Measurements from ENCODE around the gene DNLZ. TPM values are rescaled to one million over a fixed set of nuclear protein-coding genes. Genes with fewer than 3 reads are reported as not detected.

The DNLZ gene
- total and polyA plus RNA-seq, 5 donors from 2014 or later: 25.5 to 67.9 (median 57.6) TPM

DNA sequence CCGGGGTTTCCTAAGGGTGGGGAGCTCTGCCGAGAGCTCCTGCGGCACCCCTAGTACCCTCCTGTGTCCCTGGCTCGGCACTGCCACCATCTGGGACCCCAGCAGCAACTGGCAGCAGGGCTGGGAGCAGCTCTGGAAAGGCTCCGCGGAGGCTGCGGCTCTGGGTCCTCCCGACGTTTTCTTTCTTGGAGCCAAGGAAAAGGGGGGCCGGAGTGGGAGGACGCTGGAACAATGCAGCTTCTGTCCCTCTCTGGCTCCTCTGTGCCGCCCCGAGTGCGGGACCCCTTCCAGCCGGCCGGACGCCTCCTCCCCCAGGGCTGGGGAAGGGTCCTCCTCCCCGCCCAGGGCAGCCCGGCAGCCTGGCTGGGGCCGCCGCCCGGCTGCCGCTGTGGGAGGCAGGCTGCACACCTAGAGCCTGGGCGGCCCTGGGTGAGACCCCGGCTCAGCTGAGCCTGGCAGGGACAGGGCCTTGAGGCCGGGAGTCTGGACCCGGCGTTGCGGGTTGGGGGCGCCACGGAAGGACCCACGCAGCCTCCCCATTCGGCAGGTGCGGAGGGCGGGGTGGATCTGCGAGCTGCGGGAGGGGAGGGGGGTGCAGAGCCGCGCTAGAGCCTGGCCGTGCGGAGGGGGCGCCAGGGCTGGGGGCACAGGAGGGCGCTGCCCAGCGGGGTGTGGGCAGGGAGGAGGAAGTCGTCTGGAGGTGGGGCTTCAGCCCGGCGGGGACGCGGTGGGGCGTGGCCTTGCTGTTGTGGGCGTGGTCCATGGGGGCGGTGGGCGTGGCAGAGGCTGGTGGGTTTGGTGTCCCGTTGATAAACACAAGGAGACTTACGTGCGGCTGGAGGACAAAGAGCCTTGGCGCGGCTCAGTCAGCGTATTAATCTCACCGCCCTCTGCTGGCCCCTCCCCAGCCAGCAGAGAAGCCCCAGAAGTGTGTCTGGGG, 21.1 kb downstream of the DNLZ start:
- H3K36me3 Mint-ChIP-seq: no peaks in the 10 kb centered on the region
- Histone ChIP-seq H3K36me3 (ENCODE audit: control insufficient read depth, insufficient read depth, low read length) (no peaks in the 10 kb centered on the region), H3K4me1 (ENCODE audit: control insufficient read depth, insufficient read depth, low read length, poor library complexity, severe bottlenecking) (no peaks in the 10 kb centered on the region), H3K4me3 (ENCODE audit: low read depth, low read length) (no peak overlapping the region), H3K9me3 (ENCODE audit: control insufficient read depth in 2 of 2, low read length in 2 of 2) (no peaks in the 10 kb centered on the region), H3K27me3 (ENCODE audit: control insufficient read depth, insufficient read depth, low read length) (no peaks in the 10 kb centered on the region), H3K27ac (ENCODE audit: insufficient read depth, low read length, poor library complexity, severe bottlenecking) (no peak overlapping the region)
- H3K4me1 Mint-ChIP-seq: peaks cover 0 to 2% (median 0%) of the 10 kb centered on the region in 4 donors
- H3K9me3 Mint-ChIP-seq: no peaks in the 10 kb centered on the region
- H3K27ac Mint-ChIP-seq: no peak overlapping the region
- no peak overlapping the region for H3K4me3 Mint-ChIP-seq
- H3K27me3 Mint-ChIP-seq: no peaks in the 10 kb centered on the region
- ATAC-seq (ENCODE audit: low read depth in 2 of 2): peak; percentile 46 to 50
- DNase-seq: peak; percentile 36 to 59 (median 38)

DNA sequence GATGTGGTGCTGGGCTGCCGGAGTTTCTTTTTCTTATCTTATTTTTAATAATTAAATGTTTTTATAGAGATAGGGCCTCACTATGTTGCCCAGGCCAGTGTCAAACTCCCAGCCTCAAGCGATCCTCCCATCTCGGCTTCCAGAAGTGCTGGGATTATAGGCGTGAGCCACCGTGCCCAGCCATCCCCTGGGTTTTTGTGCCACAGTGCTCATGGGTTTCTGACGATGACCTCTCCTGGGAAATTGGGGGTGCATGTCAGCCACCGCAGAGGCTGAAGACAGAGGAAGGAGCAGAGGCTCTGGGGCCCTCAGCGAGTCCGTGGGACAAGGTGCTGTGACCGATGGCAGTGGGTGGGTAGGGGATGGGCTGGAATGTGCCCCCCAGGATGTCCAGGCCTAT, 21.8 kb downstream of the DNLZ start:
- no peaks in the 10 kb centered on the region for H3K4me1 ChIP-seq (ENCODE audit: control insufficient read depth, insufficient read depth, low read length, poor library complexity, severe bottlenecking)
- no peaks in the 10 kb centered on the region for H3K9me3 ChIP-seq (ENCODE audit: control insufficient read depth in 2 of 2, low read length in 2 of 2)
- H3K4me1 Mint-ChIP-seq: peaks cover 0 to 2% (median 0%) of the 10 kb centered on the region in 4 donors
- H3K27me3 Mint-ChIP-seq: no peaks in the 10 kb centered on the region
- no peaks in the 10 kb centered on the region for H3K9me3 Mint-ChIP-seq
- H3K4me3 Mint-ChIP-seq: no peak overlapping the region
- no peaks in the 10 kb centered on the region for H3K36me3 ChIP-seq (ENCODE audit: control insufficient read depth, insufficient read depth, low read length)
- no peaks in the 10 kb centered on the region for H3K36me3 Mint-ChIP-seq
- no peak overlapping the region for H3K4me3 ChIP-seq (ENCODE audit: low read depth, low read length)
- DNase-seq: no peak
- H3K27ac ChIP-seq (ENCODE audit: insufficient read depth, low read length, poor library complexity, severe bottlenecking): no peak overlapping the region
- H3K27ac Mint-ChIP-seq: no peak overlapping the region
- no peaks in the 10 kb centered on the region for H3K27me3 ChIP-seq (ENCODE audit: control insufficient read depth, insufficient read depth, low read length)
- ATAC-seq (ENCODE audit: low read depth in 2 of 2): no peak

DNA sequence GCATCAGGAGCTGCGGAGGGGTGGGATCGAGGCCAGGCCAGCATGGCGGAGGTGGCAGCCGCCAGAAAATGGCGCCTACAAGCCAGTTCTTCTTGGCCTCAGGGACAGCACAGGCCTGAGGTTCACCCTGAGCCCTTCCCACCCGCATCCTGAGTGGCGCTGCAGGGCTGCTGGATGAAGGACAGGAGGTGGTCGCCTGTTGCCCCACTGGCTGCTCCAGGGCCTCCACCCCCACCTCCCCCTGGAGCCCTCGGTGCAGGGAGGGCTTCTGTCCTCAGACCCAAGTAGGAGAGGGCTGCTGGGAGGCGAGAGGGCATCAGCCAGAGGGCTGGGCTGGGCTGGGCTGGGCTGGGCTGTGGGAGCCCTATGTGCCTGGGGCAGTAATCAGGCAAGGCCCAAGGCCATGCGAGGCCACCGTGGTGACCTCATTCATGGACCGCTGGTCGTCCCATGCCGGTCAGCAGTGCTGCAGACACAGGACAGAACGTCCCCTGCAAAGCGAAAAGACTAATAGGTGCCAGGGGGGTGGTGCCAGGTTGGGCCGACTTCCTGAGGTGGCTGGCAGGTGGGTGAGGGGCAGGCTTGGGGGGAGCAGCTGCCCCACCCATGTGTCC, 22.4 kb downstream of the DNLZ start:
- DNase-seq (no peak), ATAC-seq (ENCODE audit: low read depth in 2 of 2) (no peak)
- no peaks in the 10 kb centered on the region for H3K27me3 Mint-ChIP-seq
- Histone ChIP-seq H3K4me3 (ENCODE audit: low read depth, low read length) (no peak overlapping the region), H3K27me3 (ENCODE audit: control insufficient read depth, insufficient read depth, low read length) (no peaks in the 10 kb centered on the region), H3K4me1 (ENCODE audit: control insufficient read depth, insufficient read depth, low read length, poor library complexity, severe bottlenecking) (no peaks in the 10 kb centered on the region), H3K9me3 (ENCODE audit: control insufficient read depth in 2 of 2, low read length in 2 of 2) (no peaks in the 10 kb centered on the region), H3K36me3 (ENCODE audit: control insufficient read depth, insufficient read depth, low read length) (no peaks in the 10 kb centered on the region), H3K27ac (ENCODE audit: insufficient read depth, low read length, poor library complexity, severe bottlenecking) (no peak overlapping the region)
- H3K27ac Mint-ChIP-seq: no peak overlapping the region
- H3K4me3 Mint-ChIP-seq: no peak overlapping the region
- H3K9me3 Mint-ChIP-seq: no peaks in the 10 kb centered on the region
- no peaks in the 10 kb centered on the region for H3K36me3 Mint-ChIP-seq
- H3K4me1 Mint-ChIP-seq: peaks cover 0 to 2% (median 0%) of the 10 kb centered on the region in 4 donors

DNA sequence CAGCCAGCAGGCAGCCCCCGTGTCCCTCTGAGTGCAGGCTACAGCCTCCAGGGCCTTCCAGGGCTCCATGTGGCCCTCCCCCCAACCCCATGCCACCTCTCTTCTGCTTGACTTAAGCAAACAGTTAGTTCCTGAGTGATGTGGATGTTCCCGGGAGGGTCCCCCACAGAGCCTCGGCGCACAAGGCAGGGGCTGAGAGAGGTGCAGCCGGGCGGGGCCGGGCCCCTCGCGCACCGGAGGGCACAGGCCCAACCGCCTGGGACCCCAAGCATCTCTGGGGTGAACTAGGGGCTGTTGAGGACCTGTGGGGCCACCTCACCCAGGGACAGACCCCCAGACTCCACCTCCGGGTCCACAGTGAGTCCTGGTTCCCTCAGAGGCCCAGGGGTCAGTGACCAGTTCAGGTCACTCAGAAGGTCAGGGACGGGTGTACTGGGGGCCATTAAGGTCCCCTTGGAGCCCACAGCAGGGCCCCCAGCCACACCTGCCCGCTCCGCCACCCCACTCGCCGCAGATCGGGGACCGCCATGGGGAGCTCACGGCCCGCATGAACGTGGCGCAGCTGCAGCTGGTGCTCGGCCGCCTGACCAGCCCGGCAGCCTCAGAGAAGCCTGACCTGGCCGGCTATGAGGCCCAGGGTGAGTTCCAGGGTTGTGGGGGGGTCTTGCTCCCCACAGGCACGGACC, 23.0 kb downstream of the DNLZ start:
- Mint-ChIP-seq H3K9me3 (no peaks in the 10 kb centered on the region), H3K4me1 (peaks cover 0 to 2% (median 0%) of the 10 kb centered on the region in 4 donors), H3K4me3 (no peak overlapping the region), H3K27ac (no peak overlapping the region), H3K36me3 (no peaks in the 10 kb centered on the region), H3K27me3 (no peaks in the 10 kb centered on the region)
- no peak for DNase-seq
- H3K27me3 ChIP-seq (ENCODE audit: control insufficient read depth, insufficient read depth, low read length): no peaks in the 10 kb centered on the region
- no peaks in the 10 kb centered on the region for H3K36me3 ChIP-seq (ENCODE audit: control insufficient read depth, insufficient read depth, low read length)
- H3K9me3 ChIP-seq (ENCODE audit: control insufficient read depth in 2 of 2, low read length in 2 of 2): no peaks in the 10 kb centered on the region
- H3K27ac ChIP-seq (ENCODE audit: insufficient read depth, low read length, poor library complexity, severe bottlenecking): no peak overlapping the region
- no peak for ATAC-seq (ENCODE audit: low read depth in 2 of 2)
- no peaks in the 10 kb centered on the region for H3K4me1 ChIP-seq (ENCODE audit: control insufficient read depth, insufficient read depth, low read length, poor library complexity, severe bottlenecking)
- no peak overlapping the region for H3K4me3 ChIP-seq (ENCODE audit: low read depth, low read length)

DNA sequence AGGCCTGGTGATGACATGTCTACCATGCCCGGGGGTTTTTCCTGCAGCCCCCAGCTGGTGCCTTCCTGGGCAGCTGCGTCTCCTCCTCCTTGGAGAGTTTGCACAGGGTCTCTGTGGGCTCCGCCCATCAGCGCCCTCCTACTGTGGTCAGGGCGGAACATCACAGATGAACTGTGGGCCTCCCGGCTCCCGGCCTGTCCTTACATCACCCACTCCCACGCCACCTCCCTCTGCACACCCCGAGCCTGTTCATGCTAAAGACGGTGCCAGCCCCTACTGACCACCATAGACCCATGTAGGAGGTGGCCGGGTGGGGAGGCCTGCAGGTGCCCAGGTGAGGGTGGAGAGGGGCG, 23.6 kb downstream of the DNLZ start:
- ATAC-seq (ENCODE audit: low read depth in 2 of 2): no peak
- no peak overlapping the region for H3K4me3 Mint-ChIP-seq

DNA sequence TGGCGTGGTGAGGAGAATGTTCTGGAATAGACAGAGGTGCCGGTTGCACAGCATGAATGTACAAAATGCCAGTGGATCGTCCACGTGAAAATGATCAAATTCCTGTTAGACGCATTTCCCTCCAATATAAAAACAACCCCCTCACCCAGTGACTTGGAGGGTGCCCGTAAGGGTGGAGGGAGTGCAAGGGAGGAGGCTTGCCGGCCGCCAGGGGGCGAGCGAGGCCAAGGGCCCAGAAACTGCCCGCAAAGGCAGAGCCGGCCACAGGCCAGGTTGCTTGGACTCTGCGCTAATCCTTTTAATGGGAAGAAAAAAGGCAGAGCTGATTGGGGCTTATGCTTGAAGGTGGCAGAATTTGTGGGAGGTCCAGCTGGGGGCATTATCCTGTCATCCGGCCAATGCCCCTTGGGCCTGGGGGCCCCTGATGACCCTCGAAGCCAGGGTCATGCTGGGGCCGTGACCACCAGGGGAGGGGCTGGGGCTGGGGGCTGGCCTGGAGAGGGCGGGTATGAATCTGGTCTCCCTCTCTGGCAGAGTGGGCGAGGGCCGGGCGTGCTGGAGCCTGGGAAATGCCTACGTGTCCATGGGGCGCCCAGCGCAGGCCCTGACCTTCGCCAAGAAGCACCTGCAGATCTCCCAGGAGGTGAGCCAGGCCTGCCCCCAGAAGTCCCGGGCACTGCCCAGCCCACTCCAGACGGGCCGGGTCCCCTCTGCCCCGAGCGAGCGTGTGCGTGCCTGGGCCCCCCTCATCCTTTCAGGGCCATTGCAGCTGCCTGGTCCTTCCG, 24.2 kb downstream of the DNLZ start:
- Histone ChIP-seq H3K27ac (ENCODE audit: insufficient read depth, low read length, poor library complexity, severe bottlenecking) (no peak overlapping the region), H3K27me3 (ENCODE audit: control insufficient read depth, insufficient read depth, low read length) (no peaks in the 10 kb centered on the region), H3K4me1 (ENCODE audit: control insufficient read depth, insufficient read depth, low read length, poor library complexity, severe bottlenecking) (no peaks in the 10 kb centered on the region), H3K9me3 (ENCODE audit: control insufficient read depth in 2 of 2, low read length in 2 of 2) (no peaks in the 10 kb centered on the region), H3K4me3 (ENCODE audit: low read depth, low read length) (no peak overlapping the region), H3K36me3 (ENCODE audit: control insufficient read depth, insufficient read depth, low read length) (no peaks in the 10 kb centered on the region)
- Mint-ChIP-seq H3K4me3 (no peak overlapping the region), H3K27ac (peak overlapping the region in 1 of 3 donors; percentile 65), H3K36me3 (no peaks in the 10 kb centered on the region), H3K9me3 (no peaks in the 10 kb centered on the region), H3K27me3 (no peaks in the 10 kb centered on the region), H3K4me1 (peaks cover 0 to 2% (median 0%) of the 10 kb centered on the region in 4 donors)
- DNase-seq (peak in 1 of 3 donors; percentile 33), ATAC-seq (ENCODE audit: low read depth in 2 of 2) (peak in 1 of 2 donors; percentile 23)

More for the DNA sequence above, 23.6 kb downstream of the DNLZ start:
- no peaks in the 10 kb centered on the region for H3K36me3 ChIP-seq (ENCODE audit: control insufficient read depth, insufficient read depth, low read length)
- H3K27ac ChIP-seq (ENCODE audit: insufficient read depth, low read length, poor library complexity, severe bottlenecking): no peak overlapping the region
- no peaks in the 10 kb centered on the region for H3K9me3 ChIP-seq (ENCODE audit: control insufficient read depth in 2 of 2, low read length in 2 of 2)
- H3K27me3 Mint-ChIP-seq: no peaks in the 10 kb centered on the region
- no peaks in the 10 kb centered on the region for H3K4me1 ChIP-seq (ENCODE audit: control insufficient read depth, insufficient read depth, low read length, poor library complexity, severe bottlenecking)
- no peaks in the 10 kb centered on the region for H3K9me3 Mint-ChIP-seq
- H3K4me1 Mint-ChIP-seq: peaks cover 0 to 2% (median 0%) of the 10 kb centered on the region in 4 donors
- H3K4me3 ChIP-seq (ENCODE audit: low read depth, low read length): no peak overlapping the region
- no peaks in the 10 kb centered on the region for H3K27me3 ChIP-seq (ENCODE audit: control insufficient read depth, insufficient read depth, low read length)
- no peaks in the 10 kb centered on the region for H3K36me3 Mint-ChIP-seq
- DNase-seq: no peak
- H3K27ac Mint-ChIP-seq: no peak overlapping the region

DNA sequence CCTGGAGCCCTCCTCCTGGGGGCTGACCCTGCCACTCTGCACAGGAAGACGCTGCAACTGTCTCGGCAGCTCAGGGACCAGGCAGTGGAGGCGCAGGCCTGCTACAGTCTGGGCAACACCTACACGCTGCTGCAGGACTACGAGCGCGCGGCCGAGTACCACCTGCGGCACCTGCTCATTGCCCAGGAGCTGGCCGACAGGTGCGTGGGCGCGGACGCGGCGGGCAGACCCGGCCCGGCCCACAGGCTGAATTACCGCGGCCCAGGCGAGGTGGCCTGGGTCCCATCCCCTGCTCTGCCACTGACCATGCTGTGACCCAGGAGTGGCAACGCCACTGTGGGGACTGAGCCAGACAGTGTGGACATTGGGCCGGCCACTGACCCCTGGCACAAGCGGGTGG, 25.0 kb downstream of the DNLZ start:
- Histone ChIP-seq H3K4me1 (ENCODE audit: control insufficient read depth, insufficient read depth, low read length, poor library complexity, severe bottlenecking) (no peaks in the 10 kb centered on the region), H3K27ac (ENCODE audit: insufficient read depth, low read length, poor library complexity, severe bottlenecking) (no peak overlapping the region), H3K36me3 (ENCODE audit: control insufficient read depth, insufficient read depth, low read length) (no peaks in the 10 kb centered on the region), H3K4me3 (ENCODE audit: low read depth, low read length) (no peak overlapping the region), H3K27me3 (ENCODE audit: control insufficient read depth, insufficient read depth, low read length) (no peaks in the 10 kb centered on the region), H3K9me3 (ENCODE audit: control insufficient read depth in 2 of 2, low read length in 2 of 2) (no peaks in the 10 kb centered on the region)
- H3K9me3 Mint-ChIP-seq: no peaks in the 10 kb centered on the region
- no peaks in the 10 kb centered on the region for H3K27me3 Mint-ChIP-seq
- no peaks in the 10 kb centered on the region for H3K36me3 Mint-ChIP-seq
- no peak for DNase-seq
- H3K27ac Mint-ChIP-seq: no peak overlapping the region
- peaks cover 0 to 2% (median 0%) of the 10 kb centered on the region in 4 donors for H3K4me1 Mint-ChIP-seq
- H3K4me3 Mint-ChIP-seq: no peak overlapping the region
- ATAC-seq (ENCODE audit: low read depth in 2 of 2): no peak
